SK-N-MC (cell line): ENCODE data around the gene MIGA1.
"Not testable (repeated sequence)": the region's sequence is repeated elsewhere in the genome, so short reads cannot be mapped to it uniquely, and the experiment has no call there.

Source experiments
- EZH2 ChIP-seq: fragments of 200-600 bp; sonication (generic); IDR thresholded peaks from one replicate; pipeline ENCODE4 v1.6.1; 2017; ENCODE audit warnings: antibody characterized with exemption
- POLR2AphosphoS5 ChIP-seq: IDR thresholded peaks from 2 replicates; pipeline ENCODE4 v1.6.1; 2012; ENCODE audit warnings: mild to moderate bottlenecking, low read depth, low read length, borderline replicate concordance

GRCh38 chr1:77749489-77749888 lies 30.0 kb upstream of the MIGA1 start:
- TF ChIP-seq EZH2, POLR2AphosphoS5: not testable (repeated sequence)
